MV-4-11 (cell line): ENCODE results near the gene VPS37D.
A peak's percentile ranks its signal among the peaks of the same experiment; 100 is the strongest.
"Not testable (repeated sequence)": the region's sequence is repeated elsewhere in the genome, so short reads cannot be mapped to it uniquely, and the experiment has no call there.

Source experiments
- DNase-seq: peaks from one replicate; lab custom pipeline; 2025; lab: John Stamatoyannopoulos, UW

Gene VPS37D

DNA sequence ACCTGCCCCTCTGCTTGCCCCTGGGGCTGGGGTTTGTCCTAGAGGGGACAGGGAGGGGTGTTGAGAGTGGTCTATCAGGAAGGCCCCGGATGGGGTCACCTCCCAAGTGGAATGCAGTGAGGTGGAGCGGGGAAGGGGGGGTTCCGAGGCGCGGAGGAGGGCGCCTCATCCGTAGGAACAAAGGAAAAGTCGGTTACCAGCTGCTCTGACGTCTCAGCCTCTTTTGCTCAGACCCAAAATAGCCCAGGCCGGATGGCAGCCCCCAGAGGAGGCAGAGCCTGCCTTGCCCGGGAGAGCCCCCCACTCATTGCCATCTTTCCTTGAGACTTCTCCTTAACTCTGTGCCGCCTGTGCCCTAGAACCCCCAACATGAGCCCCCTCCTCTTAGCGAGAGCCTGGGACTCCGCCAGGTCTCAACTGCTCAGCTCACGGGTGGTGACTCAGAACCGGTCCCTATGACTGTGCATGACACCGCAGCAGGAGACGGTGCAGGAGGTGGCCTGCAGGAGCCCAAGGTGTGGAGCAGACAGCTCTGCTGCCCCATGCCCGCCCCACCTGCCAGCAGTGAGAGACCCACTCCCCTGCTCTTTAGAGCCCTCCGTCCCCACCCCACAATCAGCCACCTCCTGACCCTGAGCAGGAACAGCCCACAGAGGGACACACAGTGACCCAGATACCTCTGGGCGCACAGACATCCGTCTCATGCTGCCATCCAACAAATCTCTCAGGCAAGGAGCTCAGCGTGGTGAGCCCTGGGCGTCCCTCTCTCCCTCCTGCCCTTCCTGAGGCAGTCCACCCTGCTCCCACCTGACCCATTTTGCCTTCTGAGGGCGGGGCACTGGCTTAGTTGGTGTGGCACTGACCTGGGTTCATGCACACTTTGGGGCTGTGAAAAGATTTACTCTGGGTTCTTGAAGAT is 38.8 kb downstream of the VPS37D start:
- no peak for DNase-seq

- DNase-seq = peak; percentile 34
Observed at GRCh38 chr7:73707045-73707631, 39.5 kb downstream of the VPS37D start.

- no peak for DNase-seq
Observed at GRCh38 chr7:73708961-73709549, 41.4 kb downstream of the VPS37D start.

DNA sequence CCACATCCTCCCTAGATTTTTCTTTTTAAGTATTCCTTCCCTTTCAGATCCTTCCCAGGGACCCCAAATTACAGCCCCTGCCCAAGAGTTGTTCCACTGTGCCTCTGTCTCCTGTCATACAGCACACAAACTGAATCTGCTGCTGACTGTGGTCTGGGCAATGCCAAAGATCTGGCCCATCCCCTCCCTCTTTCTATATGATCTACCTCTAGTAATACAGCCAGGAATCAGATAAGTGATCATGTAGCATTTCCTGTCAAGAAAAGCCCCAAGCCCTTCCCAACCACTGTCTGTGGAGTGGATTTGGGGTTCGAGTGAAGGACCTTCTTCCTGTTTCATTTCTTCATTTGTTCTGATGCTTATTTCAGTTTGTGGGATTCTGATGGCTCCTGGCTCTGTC is 45.1 kb downstream of the VPS37D start:
- DNase-seq = peak; percentile 35

DNA sequence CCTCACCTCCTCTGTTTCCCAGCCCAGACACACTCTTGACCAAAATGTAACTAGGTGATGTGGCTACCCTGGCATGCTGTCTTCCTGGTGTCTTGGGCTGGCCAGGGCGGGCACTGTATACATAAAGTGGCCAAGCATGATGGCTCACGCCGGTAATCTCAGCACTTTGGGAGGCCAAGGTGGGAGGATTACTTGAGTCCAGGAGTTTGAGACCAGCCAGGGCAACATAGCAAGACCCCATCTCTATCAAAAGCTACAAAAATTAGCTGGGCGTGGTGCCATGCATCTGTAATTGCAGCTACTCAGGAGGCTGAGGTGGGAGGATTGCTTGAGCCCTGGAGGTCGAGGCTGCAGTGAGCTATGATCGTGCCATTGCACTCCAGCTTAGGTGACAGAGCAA is 45.7 kb downstream of the VPS37D start:
- not testable (repeated sequence) for DNase-seq

DNA sequence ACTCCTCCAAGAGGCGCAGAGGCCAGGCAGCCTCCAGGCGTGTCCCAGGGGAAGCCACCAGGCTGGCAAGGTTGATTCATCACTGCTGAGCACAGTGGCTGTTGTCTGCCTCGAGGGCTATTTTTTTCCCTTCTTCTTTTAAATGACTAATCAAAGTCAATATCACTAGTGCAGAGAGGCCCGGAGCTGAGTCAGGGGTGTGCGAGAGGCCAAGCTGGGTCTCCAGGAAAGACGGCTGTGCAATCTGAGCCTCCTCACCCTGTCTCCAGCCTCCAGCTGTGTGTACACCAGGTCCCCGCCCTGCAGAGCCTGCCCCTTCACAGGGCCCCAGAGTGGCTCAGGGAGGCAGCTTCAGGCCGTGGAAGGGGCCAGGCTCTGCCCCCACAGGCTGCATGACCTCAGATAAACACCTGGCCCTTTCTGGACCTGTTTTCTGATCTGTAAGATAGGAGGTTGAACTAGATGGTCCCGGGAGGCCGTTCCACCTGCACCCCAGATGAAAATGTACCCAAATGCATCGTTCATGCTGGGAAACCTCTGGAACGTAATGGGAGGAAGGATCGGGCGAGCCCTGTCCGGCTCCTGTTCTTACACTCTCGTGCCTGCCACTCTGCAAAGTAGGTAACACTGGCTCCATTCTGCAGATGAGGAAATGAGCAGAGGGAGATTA is 48.2 kb downstream of the VPS37D start:
- peak; percentile 95 for DNase-seq

GRCh38 chr7:73716318-73716890 is 48.8 kb downstream of the VPS37D start:
- DNase-seq = no peak

- DNase-seq = no peak
Observed at GRCh38 chr7:73717025-73717807, 49.6 kb downstream of the VPS37D start.

GRCh38 chr7:73717991-73718405 is 50.4 kb downstream of the VPS37D start:
- DNase-seq = peak; percentile 93

- no peak for DNase-seq
Observed at GRCh38 chr7:73718438-73718881, 50.8 kb downstream of the VPS37D start.

GRCh38 chr7:73718905-73719805 is 51.5 kb downstream of the VPS37D start, which contains the start of gene STX1A:
TSS of gene STX1A (minus strand) at chr7:73719669. CDS start at chr7:73719631, 38 bp downstream.
- peak; percentile 43 for DNase-seq

DNA sequence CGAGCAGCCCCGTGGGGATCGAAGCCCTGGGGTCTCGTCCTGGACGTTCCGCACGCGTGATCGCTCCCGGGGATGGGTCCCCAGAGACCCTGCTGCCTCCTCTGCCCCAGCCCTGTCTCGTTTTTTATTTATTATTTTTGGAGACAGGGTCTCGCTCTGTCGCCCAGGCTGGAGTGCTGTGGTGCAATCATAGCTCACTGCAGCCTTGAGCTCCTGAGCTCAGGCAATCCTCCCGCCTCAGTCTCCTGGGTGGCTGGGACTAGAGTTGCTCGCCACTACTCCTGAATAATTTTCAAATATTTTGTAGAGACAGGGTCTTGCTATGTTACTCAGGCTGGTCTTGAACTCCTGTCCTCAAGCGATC is 52.2 kb downstream of the VPS37D start:
- DNase-seq = peak; percentile 26

DNA sequence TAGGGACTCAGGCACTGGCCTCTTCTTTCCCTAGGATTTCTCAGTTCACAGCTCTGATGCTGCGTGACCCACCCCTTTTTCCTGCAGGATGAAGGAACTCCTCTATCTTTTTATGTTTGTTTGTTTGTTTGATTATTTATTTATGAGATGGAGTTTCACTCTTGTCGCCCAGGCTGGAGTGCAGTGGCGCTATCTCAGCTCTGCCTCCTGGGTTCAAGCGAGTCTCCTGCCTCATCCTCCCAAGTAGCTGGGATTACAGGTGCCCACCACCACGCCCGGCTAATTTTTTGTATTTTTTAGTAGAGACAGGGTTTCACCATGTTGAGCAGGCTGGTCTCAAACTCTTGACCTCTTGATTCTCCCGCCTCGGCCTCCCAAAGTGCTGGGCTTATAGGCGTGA is 52.8 kb downstream of the VPS37D start:
- DNase-seq = not testable (repeated sequence)

DNA sequence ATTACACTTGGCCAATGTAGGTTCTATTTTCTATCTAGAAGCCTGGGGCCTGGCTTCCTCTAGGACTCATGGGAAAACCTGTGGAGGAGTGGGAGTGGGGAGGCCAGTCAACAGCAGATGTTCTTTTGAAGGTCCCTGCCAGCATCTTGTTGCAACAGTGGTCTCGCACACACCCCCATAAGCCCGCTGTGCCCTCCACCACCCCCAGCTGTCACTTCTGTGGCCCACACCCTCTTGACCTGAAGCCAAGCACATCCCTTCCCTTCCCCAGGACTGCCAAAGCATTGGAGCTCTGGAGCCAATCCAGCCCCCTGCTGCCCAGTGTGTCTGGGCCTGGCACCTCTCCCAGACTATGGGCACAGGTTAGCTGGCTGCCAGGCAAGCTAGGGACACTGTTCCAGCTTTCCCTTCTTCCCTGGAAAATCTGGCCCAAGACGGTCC is 53.8 kb downstream of the VPS37D start:
- DNase-seq = no peak
